Retina (tissue), 1 donor: ENCODE measurements around the gene LAMB1.
"Not testable (repeated sequence)": the region's sequence is repeated elsewhere in the genome, so short reads cannot be mapped to it uniquely, and the experiment has no call there.

Source experiments
- DNase-seq: peaks from one replicate; pipeline ENCODE4 v3.0.0-alpha.2; 2016

The LAMB1 gene

GRCh38 chr7:107943018-107943417, 59.9 kb downstream of the LAMB1 start:
- DNase-seq = no peak

DNA sequence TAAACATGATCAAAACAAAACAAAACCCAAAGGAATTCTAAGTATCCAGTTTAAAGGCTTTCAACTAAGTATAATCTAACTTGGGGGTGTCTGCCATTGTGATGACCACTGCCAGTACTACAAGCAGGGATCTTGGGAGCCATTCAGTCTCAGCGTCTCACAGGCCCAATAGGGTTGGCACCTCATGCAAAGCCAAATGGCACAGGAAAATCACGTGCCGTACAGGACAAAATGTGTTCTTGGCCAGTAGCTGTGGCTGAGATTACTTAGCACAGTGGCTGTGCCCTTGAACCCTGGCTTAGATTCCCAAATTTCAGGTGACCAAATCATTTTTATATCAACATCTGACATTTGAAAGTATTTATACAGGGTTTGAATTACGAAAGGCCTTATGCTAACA, 62.0 kb downstream of the LAMB1 start:
- DNase-seq = no peak

DNA sequence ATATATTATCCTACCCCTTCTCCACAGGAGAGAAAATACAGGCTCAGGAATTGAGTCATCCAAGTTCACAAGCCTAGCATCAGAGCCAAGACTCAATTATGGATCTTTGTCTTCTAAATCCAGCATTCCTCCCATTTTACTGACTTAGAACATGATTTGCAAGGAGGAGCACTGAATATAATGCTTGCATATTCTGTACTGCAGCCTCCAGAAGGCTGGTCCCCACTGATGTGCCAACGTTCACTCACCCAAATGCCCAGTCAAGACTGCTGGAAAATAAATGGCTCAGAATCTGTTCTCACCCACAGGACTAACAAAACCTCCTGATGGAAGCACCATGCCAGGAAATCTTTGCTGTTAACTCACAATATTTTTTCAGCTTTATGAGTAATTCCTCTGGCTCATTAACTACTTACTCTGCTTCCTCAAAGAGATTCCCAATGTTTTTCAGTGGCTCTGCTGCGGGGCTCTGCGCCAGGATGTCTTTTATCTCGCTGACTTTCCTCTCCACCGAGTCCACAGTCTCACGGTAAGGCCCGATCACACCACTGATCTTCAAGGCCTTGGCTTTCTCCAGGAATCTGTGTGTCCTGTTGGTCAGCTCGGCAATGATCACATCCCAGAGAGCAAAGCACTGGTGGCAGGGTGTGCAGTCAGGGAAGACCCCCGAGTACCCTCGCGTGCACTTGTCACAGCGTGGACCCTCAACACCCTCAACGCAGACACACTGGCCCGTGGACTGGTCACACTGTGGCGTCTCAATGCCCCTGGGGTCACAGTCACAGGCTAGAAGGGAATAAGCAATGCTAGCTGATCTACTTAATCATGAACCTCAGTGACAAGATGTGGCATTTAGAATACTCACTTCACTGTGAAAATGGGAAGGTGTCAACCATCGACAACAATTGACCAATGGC, 63.1 kb downstream of the LAMB1 start:
- no peak for DNase-seq

GRCh38 chr7:107938456-107939250, 64.3 kb downstream of the LAMB1 start:
- no peak for DNase-seq

GRCh38 chr7:107937531-107937930, 65.4 kb downstream of the LAMB1 start:
- no peak for DNase-seq

DNA sequence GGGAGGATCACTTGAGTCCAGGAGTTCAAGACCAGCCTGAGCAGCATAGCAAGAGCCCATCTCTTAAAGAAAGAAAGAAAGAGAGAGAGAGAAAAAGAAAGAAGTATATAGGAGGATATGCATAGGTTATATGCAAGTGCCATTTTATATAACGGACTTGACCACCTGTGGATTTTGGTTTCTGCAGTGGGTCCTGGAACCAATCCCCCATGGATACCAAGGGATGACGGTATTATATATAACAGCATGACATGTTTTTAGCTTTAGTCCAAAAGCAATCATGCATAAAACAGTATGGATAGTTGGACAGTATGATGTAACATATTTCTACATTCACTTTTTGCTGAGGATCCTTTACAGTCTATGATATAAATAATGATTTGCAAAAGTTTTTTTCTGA, 66.6 kb downstream of the LAMB1 start:
- DNase-seq = no peak

DNA sequence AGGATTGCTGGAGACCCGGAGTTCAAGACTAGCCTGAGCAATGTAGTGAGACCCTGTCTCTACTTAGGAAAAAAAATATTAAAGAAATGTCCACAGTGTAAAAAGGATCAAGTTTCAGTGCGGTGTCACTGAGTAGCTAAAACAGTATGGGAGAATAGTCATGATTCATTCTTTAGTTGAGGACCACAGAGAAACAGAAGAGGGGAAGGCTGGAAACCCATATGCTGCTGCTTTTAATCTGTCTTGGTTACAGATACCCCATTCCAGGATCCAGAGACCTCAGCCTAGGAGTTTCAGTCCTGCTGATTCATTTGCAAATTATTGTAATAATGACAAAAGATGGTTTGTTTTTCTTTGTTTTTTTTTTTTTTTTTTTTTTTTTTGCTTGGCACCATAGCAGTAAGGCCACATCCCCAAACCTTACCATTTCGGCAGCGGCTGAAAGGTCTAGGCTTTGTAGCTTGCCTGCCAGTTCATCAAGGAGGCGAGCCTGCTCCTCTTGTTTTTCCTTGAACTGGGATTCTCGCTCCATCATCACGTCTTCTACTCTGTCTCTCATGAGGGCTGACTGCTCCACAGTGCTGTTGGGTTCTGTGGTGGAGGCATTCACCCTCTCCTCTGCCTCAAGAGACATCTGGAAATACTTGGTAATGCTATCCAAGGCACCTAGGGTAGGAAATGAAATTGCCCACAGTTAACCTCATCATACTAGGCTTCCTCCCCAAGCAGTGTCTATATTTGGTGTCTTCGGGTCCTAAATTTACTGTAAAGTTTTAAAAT, 67.8 kb downstream of the LAMB1 start:
- DNase-seq = no peak

DNA sequence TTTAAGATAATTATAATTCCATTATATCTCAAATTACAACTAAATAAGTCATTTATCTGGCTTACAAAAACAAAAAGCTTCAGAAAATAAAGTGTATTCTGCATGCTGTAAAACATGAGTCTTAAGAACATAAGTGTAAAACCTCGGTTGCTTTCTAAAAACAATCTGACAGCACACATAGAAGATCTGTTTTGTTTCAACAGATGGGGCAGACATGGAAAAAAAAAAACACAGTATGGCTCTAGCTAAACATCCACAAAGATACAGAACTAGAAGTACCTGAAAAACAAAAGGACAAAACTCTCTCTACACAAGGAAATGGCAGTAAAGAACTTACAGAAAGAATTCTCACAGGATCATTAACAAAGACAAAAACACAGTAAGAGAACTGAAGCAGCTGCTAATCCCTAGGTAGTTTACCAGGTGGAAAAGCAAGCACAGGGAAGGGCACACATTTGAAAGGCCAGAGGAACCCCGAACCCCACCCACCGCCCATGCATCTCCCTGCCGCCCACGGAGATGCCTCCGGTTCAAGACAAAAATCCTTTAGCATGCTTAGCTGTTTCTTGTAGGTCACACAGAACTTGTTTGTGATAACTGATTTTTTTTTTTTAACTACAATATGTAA, 69.5 kb downstream of the LAMB1 start:
- no peak for DNase-seq

GRCh38 chr7:107932805-107933204, 70.2 kb downstream of the LAMB1 start:
- DNase-seq = no peak

- no peak for DNase-seq
These were observed 71.0 kb downstream of the LAMB1 start for GRCh38 chr7:107931740-107932515.

DNA sequence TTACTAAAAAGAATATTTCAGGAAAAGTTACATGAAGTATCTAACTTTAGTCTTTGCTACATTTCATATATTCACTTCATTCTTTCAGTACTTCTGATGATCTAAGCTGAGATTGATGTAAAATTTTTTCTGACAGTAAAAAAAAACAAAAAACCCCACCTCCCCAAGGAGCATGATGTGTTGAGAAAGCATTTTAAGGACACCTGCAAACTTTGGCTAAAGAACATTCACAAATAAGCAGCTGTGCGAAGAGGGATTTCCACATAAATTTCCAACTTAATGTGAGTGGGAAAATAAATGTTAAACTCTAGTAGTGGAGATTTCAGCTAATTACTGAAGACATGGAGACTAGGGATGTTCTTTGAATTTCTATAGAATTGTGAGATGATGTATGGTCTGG, 76.5 kb downstream of the LAMB1 start:
- DNase-seq = no peak

- DNase-seq = no peak
These were observed 78.0 kb downstream of the LAMB1 start for GRCh38 chr7:107924841-107925504.

- no peak for DNase-seq
These were observed 80.1 kb downstream of the LAMB1 start for GRCh38 chr7:107922886-107923285.

DNA sequence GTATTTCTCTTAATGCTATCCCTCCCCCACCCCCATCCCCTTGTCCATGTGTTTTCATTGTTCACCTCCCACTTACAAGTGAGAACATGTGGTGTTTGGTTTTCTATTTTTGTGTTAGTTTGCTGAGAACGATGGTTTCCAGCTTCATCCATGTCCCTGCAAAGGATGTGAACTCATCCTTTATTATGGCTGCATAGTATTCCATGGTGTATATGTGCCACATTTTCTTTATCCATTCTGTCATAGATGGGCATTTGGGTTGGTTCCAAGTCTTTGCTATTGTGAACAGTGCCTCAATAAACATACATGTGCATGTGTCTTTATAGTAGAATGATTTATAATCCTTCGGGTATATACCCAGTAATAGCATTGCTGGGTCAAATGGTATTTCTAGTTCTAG, 81.1 kb downstream of the LAMB1 start:
- not testable (repeated sequence) for DNase-seq

- no peak for DNase-seq
These were observed 82.8 kb downstream of the LAMB1 start for GRCh38 chr7:107920048-107920772.

DNA sequence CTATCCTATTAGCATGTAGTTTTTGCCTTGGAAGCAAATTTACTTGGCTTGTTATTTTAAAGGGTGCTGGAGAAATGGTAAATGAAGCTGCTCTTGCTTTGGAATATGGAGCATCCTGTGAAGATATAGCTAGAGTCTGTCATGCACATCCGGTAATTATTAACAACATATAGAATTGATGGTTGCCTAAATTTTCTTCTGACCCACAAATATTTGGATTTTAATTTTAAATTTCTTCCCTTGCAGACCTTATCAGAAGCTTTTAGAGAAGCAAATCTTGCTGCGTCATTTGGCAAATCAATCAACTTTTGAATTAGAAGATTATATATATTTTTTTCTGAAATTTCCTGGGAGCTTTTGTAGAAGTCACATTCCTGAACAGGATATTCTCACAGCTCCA, 84.0 kb downstream of the LAMB1 start:
- no peak for DNase-seq

DNA sequence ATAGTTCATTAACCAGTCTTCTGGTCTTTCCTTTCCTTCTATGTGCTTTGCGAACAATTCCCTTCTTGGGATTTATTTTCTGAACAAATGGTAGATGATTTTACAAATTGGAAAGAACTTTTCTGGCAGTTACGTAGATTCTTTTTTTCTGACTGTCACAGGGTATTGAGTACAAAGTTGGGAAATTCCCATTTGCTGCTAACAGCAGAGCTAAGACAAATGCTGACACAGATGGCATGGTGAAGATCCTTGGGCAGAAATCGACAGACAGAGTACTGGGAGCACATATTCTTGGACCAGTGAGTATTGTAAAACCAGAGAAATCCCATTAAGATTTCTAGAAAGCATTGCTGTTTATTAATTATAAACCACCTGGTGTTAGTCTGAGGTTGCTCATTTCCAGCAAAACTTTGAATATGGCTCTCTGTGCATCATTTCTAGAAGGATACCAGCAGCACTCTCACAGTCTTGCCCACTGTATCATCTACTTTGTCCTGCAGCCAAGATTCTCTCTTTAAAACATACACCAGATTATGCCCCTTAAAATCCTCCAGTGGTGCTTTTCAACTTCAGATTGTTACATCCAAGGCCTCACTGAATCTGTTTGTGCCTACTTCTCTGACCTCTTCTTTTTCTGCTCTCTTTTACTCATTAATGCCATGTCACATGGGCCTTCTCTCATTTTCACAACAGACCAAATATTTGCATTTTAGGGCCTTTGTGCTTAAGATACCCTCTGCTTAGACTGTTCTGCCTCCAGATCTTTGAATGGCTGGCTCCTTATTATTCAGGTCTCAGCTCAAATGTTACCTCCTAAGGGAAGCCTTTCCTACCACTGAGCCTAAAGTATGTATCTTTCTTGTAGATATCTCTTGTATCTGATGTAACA, 85.0 kb downstream of the LAMB1 start:
- DNase-seq = no peak

DNA sequence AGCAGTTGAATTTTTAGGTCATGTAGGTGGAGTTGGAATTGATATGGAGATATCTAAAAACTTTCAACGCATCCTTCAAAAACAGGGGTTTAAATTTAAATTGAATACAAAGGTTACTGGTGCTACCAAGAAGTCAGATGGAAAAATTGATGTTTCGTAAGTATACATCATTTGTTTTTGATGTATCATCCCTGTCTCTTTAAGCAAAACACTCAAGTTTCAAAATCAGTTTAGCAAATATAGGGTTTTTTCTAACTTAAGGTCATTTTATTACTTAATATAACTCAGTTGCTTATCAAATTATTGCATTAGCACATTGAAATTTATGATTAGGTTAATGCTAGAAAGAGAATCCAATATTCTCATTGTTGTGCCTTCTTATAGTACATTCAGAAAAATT, 87.4 kb downstream of the LAMB1 start:
- DNase-seq = no peak

DNA sequence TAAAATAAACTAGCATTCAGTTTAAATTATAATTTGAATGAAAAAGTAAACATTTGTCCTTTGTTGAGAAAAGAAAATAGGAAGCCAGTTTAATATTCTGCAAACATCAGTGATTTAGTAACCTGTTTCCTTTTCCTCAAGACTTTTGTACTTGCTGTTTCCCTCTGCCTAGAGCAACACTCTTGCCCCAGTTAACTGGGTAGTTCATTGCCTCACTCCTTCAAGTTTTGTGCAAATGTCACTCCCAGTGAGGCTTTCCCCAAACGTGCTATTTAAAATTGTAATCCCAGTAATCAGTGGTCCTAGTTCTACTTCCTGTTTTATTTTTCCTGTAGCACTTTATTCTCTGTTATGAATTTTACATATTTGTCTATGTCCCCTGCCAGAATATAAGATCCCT, 88.1 kb downstream of the LAMB1 start:
- no peak for DNase-seq

DNA sequence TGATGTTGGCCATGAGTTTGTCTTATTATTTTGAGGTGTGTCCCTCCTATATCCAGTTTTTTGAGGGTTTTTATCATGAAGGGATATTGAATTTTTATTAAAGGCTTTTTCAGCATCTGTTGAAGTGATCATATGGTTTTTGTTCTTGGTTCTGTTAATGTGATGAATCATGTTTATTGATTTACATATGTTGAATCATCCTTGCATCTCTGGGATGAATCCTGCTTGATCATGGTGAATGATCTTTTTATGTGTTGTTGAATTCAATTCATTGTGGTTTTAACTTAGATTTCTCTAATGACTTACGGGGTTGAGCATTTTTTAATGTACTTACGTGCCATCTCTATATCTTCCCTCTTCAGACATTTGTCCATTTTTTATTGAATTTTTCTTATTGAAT, 89.1 kb downstream of the LAMB1 start:
- no peak for DNase-seq
